UCSD-AML1 (cell line): ENCODE measurements around the gene NFATC2.
"Not testable (repeated sequence)": the region's sequence is repeated elsewhere in the genome, so short reads cannot be mapped to it uniquely, and the experiment has no call there.

Experiments used
- DNase-seq: peaks from one replicate; lab custom pipeline; 2025; ENCODE audit not compliant: unreplicated experiment; lab: John Stamatoyannopoulos, UW

The NFATC2 gene

GRCh38 chr20:51361258-51361657, 181.3 kb downstream of the NFATC2 start:
- no peak for DNase-seq

GRCh38 chr20:51360451-51361201, 181.9 kb downstream of the NFATC2 start:
- peak; percentile 53 for DNase-seq

- no peak for DNase-seq
Measured at GRCh38 chr20:51359947-51360346, 182.6 kb downstream of the NFATC2 start.

GRCh38 chr20:51359401-51359800, 183.1 kb downstream of the NFATC2 start:
- no peak for DNase-seq

- no peak for DNase-seq
Measured at GRCh38 chr20:51358032-51358724, 184.3 kb downstream of the NFATC2 start.

- DNase-seq, result no peak
Measured at GRCh38 chr20:51357543-51357942, 185.0 kb downstream of the NFATC2 start.

GRCh38 chr20:51356871-51357270, 185.6 kb downstream of the NFATC2 start:
- DNase-seq, result no peak

GRCh38 chr20:51354769-51355319, 187.7 kb downstream of the NFATC2 start:
- DNase-seq, result no peak

- no peak for DNase-seq
Measured at GRCh38 chr20:51354191-51354768, 188.2 kb downstream of the NFATC2 start.

- DNase-seq, result no peak
Measured at GRCh38 chr20:51353491-51353890, 189.0 kb downstream of the NFATC2 start.

GRCh38 chr20:51352791-51353190, 189.7 kb downstream of the NFATC2 start:
- DNase-seq, result no peak

- DNase-seq, result no peak
Measured at GRCh38 chr20:51350941-51351631, 191.4 kb downstream of the NFATC2 start.

- DNase-seq, result no peak
Measured at GRCh38 chr20:51348876-51349275, 193.6 kb downstream of the NFATC2 start.

GRCh38 chr20:51347831-51348230, 194.7 kb downstream of the NFATC2 start:
- no peak for DNase-seq

GRCh38 chr20:51346686-51347485, 195.6 kb downstream of the NFATC2 start:
- DNase-seq, result no peak

- DNase-seq, result no peak
Measured at GRCh38 chr20:51345601-51346101, 196.9 kb downstream of the NFATC2 start.

GRCh38 chr20:51343802-51344201, 198.7 kb downstream of the NFATC2 start:
- not testable (repeated sequence) for DNase-seq

GRCh38 chr20:51342510-51343236, 199.8 kb downstream of the NFATC2 start:
- no peak for DNase-seq

- DNase-seq, result no peak
Measured at GRCh38 chr20:51341581-51341980, 200.9 kb downstream of the NFATC2 start.

GRCh38 chr20:51340451-51340840, 202.1 kb downstream of the NFATC2 start:
- DNase-seq, result no peak
